Cardiac fibroblast (primary cell): ENCODE results near the gene MRPL28.
"Not testable (repeated sequence)": the region's sequence is repeated elsewhere in the genome, so short reads cannot be mapped to it uniquely, and the experiment has no call there.

Experiments
- DNase-seq, 2 donors: peaks; one replicate each; pipeline versions ENCODE4 v3.0.0 to v3.0.0-alpha.2; 2010; ENCODE audit warnings: low read depth in 2 of 2
- H3K4me3 ChIP-seq, 2 donors: replicated peaks in 1 of 2; 1 replicate in 1 of 2; 2 replicates in 1 of 2; pipeline ENCODE4 v1.5.1; 2011; ENCODE audit warnings: low read depth in 2 of 2, low read length in 2 of 2, mild to moderate bottlenecking in 2 of 2, moderate library complexity in 1 of 2
- TF ChIP-seq, protein P1 (sequence below): IDR thresholded peaks from one replicate; pipeline ENCODE4 v1.5.1; 2011; ENCODE audit warnings: low read depth, mild to moderate bottlenecking, low read length, inconsistent platforms

MRPL28 gene

DNA sequence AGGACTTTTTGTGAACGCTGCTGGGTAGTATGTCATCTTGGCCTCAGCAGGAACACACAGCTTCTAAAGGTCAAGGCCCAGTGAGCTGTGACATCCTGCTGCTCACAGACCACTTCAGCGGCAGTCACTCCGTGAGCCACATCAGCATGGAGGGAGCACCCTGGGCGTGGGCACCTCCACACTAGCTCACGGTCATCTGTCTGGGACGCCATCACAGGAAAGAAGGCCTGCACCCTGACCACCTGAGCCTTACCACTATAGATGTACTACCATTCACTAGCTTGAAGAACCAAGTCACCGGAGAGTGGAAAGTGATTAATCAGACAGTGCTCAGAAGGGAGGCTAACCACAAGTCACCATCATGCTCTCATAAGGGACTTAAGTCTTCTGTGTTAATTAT is 21.1 kb downstream of the MRPL28 start:
- DNase-seq: no peak
- TF ChIP-seq, protein P1, sequence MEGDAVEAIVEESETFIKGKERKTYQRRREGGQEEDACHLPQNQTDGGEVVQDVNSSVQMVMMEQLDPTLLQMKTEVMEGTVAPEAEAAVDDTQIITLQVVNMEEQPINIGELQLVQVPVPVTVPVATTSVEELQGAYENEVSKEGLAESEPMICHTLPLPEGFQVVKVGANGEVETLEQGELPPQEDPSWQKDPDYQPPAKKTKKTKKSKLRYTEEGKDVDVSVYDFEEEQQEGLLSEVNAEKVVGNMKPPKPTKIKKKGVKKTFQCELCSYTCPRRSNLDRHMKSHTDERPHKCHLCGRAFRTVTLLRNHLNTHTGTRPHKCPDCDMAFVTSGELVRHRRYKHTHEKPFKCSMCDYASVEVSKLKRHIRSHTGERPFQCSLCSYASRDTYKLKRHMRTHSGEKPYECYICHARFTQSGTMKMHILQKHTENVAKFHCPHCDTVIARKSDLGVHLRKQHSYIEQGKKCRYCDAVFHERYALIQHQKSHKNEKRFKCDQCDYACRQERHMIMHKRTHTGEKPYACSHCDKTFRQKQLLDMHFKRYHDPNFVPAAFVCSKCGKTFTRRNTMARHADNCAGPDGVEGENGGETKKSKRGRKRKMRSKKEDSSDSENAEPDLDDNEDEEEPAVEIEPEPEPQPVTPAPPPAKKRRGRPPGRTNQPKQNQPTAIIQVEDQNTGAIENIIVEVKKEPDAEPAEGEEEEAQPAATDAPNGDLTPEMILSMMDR: no peak
- no peak overlapping the region for H3K4me3 ChIP-seq

DNA sequence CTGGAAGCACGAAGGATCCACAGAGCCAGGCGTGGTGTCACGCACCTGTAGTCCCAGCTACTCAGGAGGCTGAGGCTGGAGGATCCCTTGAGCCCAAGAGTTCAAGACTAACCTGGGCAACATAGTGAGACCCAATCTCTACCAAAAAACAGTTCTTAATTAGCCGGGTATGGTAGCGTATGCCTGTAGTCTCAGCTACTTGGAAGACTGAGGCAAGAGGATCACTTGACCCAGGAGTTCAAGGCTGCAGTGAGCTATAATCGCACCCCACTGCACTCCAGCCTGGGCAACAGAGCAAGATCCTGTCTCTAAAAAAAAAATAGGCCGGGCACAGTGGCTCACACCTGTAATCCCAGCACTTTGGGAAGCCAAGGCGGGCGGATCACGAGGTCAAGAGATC is 21.8 kb downstream of the MRPL28 start:
- not testable (repeated sequence) for DNase-seq, H3K4me3 ChIP-seq

DNA sequence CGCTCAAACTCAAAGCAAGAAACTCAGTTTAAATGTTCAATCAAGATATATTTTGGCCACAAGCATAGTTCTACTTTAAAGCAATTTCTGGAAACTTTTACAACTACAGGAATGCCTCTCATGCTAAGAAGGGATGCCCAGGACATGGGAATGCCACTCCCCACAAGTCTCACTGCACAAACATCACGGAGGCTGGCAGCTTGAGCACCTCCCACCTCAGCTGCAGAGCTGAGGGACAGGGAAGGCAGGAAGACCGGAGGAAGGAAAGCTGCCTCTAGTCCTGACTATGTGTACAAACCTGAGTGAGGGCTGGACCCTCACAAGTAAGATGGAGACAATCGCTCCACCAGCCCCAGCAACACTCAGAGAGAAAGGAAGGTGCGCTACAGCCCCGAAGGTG is 23.1 kb downstream of the MRPL28 start:
- H3K4me3 ChIP-seq: no peak overlapping the region
- TF ChIP-seq, protein P1: no peak
- DNase-seq: no peak

DNA sequence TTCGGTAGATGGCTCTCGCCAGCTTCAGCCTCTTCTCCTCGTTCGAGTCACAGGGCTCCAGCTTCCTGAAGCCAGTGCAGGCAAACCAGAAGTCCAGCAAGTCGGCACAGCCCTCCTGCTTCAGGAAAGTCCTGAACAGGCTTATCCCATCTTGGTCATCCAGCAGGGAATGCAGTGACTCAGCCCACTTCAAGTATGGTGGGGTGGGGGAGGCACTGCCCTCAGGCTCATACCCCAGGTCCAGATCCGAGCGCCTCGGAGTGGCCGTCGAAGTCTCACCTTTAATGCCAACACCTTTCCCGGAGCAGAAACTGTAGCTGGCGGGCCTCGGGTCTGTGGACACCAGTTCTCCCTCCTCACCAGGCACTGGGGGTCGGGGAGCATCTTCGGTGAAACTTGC is 23.8 kb downstream of the MRPL28 start:
- no peak overlapping the region for H3K4me3 ChIP-seq
- TF ChIP-seq, protein P1: no peak
- peak in 1 of 2 donors; percentile 8 for DNase-seq

DNA sequence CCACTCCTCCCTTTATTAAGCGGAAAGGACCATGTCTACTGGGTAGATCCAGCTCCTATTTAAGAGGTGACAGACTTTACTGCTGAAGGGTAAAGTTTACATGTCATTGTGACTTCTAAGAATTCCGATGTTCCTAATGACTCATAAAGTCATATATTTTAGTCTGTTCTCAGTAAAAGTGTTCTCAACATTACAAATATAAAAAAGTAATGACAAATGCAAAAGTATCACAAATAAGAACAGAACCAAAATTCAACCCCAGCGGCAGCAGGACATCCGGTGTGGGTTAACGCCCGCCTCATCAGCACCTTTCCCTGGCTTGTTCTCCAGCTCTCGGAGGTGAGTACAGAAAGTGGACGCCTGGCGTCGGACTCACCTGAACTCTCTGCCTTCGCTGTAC is 24.6 kb downstream of the MRPL28 start:
- TF ChIP-seq, protein P1: no peak
- no peak for DNase-seq
- no peak overlapping the region for H3K4me3 ChIP-seq

DNA sequence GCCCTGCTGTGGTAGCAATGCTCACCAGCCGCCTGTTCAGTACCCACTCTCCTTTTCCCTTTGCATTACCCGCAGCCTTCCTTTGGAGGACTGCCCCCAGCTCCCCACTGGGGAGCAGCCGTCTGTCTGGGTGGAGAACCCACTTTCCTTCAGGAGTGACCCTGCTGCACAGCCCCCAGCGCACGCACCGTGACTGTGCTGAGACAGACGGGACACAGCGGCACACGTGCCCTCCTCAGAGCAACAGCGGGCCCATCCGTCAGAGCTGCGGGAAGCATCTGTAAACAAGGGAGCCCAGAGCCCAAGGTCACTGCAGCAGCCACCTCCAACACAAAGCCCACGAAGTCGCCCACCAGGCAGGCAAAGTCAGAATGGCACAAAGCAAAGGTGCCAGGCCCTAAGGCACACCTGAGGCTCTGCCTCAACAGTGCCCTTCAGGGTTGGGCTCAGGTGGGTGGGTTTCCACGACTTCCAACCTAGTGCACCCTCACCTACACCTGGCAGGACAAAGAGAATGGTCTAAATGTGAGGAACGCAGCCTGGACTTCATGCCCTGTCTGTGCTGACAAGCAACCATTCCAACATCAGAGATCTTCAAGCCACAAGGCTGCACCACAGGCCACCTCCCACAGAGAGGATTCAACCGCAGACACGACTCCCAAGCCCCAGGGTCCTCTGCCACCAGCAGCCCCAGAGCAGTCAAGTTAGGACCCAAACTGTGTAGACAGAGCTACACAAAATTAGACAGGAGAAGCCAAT is 27.7 kb downstream of the MRPL28 start:
- H3K4me3 ChIP-seq: no peak overlapping the region
- TF ChIP-seq, protein P1: no peak
- no peak for DNase-seq

DNA sequence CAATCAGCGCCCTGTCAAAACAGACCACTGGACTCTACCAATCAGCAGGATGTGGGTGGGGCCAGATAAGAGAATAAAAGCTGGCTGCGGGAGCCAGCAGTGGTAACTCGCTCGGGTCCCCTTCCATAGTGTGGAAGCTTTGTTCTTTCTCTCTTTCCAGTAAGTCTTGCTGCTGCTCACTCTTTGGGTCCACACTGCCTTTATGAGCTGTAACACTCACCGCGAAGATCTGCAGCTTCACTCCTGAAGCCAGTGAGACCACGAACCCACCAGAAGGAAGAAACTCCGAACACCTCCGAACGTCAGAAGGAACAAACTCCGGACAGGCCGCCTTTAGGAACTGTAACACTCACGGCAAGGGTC is 28.4 kb downstream of the MRPL28 start:
- H3K4me3 ChIP-seq, DNase-seq: not testable (repeated sequence)

DNA sequence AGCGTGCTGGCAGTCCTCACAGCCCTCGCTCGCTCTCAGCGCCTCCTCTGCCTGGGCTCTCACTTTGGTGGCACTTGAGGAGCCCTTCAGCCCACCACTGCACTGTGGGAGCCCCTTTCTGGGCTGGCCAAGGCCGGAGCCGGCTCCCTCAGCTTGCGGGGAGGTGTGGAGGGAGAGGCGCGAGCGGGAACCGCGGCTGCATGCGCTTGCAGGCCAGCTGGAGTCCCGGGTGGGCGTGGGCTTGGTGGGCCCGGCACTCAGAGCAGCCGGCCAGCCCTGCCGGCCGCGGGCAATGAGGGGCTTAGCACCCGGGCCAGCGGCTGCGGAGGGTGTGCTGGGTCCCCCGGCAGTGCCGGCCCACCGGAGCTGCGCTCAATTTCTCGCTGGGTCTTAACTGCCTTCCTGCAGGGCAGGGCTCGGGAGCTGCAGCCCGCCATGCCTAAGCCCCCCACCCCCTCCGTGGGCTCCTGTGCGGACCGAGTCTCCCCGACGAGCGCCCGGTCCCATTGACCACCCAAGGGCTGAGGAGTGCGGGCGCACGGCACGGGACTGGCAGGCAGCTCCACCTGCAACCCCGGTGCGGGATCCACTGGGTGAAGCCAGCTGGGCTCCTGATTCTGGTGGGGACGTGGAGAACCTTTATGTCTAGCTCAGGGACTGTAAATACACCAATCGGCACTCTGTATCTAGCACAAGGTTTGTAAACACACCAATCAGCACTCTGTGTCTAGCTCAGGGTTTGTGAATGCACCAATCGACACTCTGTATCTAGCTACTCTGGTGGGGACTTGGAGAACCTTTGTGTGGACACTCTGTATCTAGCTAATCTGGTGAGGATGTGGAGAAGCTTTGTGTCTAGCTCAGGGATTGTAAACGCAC is 29.0 kb downstream of the MRPL28 start:
- H3K4me3 ChIP-seq, DNase-seq: not testable (repeated sequence)
